HFFc6 (cell line): Measurements from ENCODE around the gene GYPC. TPM values are rescaled to one million over a fixed set of nuclear protein-coding genes. Genes with fewer than 3 reads are reported as not detected.

Source experiments
- DNase-seq: peaks from one replicate; pipeline ENCODE4 v3.0.0-alpha.2; 2018
- H3K27ac Mint-ChIP-seq: 2 replicates; pipeline ENCODE4 v1.8.0; 2020; ENCODE audit warnings: mild to moderate bottlenecking, mixed read lengths
- H3K27me3 Mint-ChIP-seq: 2 replicates; pipeline ENCODE4 v1.8.0; 2021; ENCODE audit warnings: mild to moderate bottlenecking, moderate library complexity, mixed read lengths; ENCODE audit not compliant: insufficient read depth
- H3K36me3 Mint-ChIP-seq: 2 replicates; pipeline ENCODE4 v1.8.0; 2021; ENCODE audit warnings: low read depth, mixed read lengths
- H3K4me1 Mint-ChIP-seq: 2 replicates; pipeline ENCODE4 v1.8.0; 2020; ENCODE audit warnings: low read depth, mixed read lengths
- H3K4me3 Mint-ChIP-seq: 2 replicates; pipeline ENCODE4 v1.8.0; 2020; ENCODE audit warnings: mild to moderate bottlenecking, moderate library complexity, mixed read lengths
- H3K9me3 Mint-ChIP-seq: 2 replicates; pipeline ENCODE4 v1.8.0; 2020; ENCODE audit warnings: mild to moderate bottlenecking, mixed read lengths
- total RNA-seq, 6 experiments: library from RNA; stranded (reverse); fragmentation: NEBNext Ultra II Directional; extraction: Animal tissue kit (Norgen Biotek cat#: 25700); gene quantifications; 2 replicates in 1 of 6; 3 replicates in 5 of 6; pipeline ENCODE4 v1.2.3, GENCODE V29; 2021
- TF ChIP-seq, protein P1 (sequence below): fragments of 200-600 bp; sonication (generic); IDR thresholded peaks from 2 replicates; pipeline ENCODE4 v1.5.0; 2021; ENCODE audit warnings: antibody characterized with exemption, mild to moderate bottlenecking

GYPC gene
- total RNA-seq, 6 experiments from 2014 or later, result 19.4 to 29.6 (median 21.3) TPM

DNA sequence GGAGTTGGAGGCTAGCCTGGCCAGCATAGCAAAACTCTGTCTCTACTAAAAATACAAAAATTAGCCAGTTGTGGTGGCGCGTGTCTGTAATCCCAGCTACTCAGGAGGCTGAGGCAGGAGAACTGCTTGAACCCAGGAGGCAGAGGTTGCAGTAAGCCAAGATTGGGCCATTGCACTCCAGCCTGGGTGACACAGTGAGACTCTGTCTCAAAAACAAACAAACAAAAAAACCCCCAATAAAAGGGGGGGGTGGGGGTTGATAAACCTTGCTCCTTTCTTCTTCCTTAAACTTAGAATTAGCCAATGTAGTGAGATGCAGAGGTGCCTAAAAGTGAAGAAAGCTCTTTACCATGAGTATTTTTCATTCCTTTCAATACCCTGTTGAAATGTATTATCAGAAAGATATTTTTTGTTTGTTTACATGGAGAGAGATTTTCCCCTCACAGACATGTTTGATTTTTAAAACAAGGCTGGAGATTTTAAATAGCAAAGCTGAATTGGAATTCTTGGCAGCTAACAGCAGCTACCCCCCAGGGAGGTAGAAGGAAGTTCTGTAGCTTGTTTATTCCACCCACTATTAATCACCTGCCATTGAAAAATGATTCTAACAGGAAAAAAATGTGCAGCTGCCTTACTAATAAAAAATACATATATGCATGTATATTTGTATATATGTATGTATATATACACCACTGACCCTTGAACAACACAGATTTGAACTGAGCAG lies 48.6 kb downstream of the GYPC start:
- DNase-seq, result no peak
- no peak overlapping the region for H3K27ac Mint-ChIP-seq
- H3K36me3 Mint-ChIP-seq, result no peaks in the 10 kb centered on the region
- H3K4me1 Mint-ChIP-seq, result 0 out of 2 replicates have a peak, but pooled peaks cover 10% of the 10 kb centered on the region
- TF ChIP-seq, protein P1, sequence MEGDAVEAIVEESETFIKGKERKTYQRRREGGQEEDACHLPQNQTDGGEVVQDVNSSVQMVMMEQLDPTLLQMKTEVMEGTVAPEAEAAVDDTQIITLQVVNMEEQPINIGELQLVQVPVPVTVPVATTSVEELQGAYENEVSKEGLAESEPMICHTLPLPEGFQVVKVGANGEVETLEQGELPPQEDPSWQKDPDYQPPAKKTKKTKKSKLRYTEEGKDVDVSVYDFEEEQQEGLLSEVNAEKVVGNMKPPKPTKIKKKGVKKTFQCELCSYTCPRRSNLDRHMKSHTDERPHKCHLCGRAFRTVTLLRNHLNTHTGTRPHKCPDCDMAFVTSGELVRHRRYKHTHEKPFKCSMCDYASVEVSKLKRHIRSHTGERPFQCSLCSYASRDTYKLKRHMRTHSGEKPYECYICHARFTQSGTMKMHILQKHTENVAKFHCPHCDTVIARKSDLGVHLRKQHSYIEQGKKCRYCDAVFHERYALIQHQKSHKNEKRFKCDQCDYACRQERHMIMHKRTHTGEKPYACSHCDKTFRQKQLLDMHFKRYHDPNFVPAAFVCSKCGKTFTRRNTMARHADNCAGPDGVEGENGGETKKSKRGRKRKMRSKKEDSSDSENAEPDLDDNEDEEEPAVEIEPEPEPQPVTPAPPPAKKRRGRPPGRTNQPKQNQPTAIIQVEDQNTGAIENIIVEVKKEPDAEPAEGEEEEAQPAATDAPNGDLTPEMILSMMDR, result no peak
- H3K4me3 Mint-ChIP-seq, result no peak overlapping the region
- H3K27me3 Mint-ChIP-seq, result peaks cover 12% of the 10 kb centered on the region; the same call in 1 of the 2 replicates
- H3K9me3 Mint-ChIP-seq, result no peaks in the 10 kb centered on the region

DNA sequence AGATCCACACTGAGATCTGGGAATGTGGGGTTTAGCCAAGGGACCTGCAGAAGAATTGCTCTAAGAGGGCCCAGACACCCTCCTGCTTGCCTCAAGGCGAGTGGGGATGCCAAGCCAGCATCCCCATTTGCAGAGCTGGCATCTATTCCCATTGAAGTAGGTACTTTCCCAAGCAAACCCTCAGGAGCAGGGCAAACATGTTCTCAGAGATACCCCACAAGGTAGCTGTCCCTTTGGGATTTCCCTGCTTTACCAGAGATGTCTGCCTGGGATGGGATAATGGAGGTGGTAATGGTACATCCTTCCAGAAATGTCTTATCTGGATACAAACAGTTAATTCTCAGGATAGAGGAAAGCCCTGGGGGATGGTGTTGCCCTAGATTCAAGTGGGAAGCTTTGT lies 51.2 kb downstream of the GYPC start:
- H3K4me1 Mint-ChIP-seq, result no peaks in the 10 kb centered on the region
- DNase-seq, result no peak

DNA sequence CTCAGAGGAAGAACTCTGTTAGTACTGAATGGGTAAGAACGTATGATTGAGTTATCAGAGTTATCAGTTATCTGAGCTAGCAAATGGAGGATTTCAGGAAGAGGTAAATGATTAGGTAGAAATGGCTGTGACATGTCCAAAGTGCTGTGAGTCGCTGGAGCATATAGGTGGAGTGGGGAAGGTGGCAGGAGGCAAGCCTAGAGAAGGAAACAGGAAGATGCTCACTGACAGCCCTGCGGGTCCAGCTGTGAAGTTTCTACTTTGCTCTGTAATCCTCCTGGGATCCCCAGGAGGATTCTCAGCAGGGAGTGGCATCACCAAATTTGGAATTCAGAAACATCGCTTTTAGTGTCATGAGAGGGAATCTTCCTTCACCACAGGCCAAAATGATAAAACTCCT lies 52.0 kb downstream of the GYPC start:
- Mint-ChIP-seq H3K4me3 (no peak overlapping the region), H3K27me3 (peaks cover 12% of the 10 kb centered on the region; the same call in 1 of the 2 replicates), H3K9me3 (no peaks in the 10 kb centered on the region), H3K36me3 (no peaks in the 10 kb centered on the region), H3K27ac (no peak overlapping the region), H3K4me1 (no peaks in the 10 kb centered on the region)
- DNase-seq, result no peak
- TF ChIP-seq, protein P1, result no peak

More for the DNA sequence above, 51.2 kb downstream of the GYPC start:
- H3K4me3 Mint-ChIP-seq, result no peak overlapping the region
- no peaks in the 10 kb centered on the region for H3K9me3 Mint-ChIP-seq
- peaks cover 12% of the 10 kb centered on the region; the same call in 1 of the 2 replicates for H3K27me3 Mint-ChIP-seq
- no peak overlapping the region for H3K27ac Mint-ChIP-seq
- H3K36me3 Mint-ChIP-seq, result no peaks in the 10 kb centered on the region
- TF ChIP-seq, protein P1, result no peak

DNA sequence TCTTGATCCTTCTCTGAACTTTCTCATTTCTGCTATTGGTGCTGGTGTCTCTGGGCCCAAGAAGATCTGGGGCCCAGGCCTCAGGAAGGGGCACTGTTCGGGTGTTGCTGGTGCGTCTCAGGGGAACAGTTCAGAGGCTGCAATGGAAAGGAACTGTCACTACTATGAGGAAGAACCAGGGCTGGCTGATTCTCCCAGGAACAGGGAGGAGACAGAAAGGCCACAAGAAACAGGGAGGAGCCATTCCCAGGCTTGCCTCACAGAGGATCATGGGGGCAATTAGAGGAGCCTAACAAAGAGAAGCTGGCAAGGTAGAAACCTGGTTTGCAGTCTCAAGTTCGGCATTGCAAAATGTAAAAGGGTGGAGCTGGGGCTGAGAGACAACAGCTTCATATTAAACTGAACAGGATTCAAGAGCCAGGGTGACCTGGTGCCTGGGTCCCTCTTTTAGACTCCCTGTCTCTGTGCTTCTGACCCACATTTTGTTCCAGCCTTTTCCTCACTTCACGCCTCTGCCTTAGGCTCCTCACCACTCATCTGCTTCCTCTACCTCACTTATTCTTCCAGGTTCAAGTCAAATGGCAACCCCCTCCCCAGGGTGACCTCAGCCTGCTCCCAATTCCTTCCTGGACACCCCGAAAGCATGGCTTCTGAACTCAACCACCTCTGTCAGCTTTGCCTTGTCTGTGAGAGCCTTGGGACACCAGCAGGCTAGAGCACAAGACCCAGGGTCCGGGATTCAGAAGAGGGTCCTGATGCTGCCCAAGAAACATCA lies 58.4 kb downstream of the GYPC start:
- H3K4me1 Mint-ChIP-seq, result no peaks in the 10 kb centered on the region
- peaks cover 9% of the 10 kb centered on the region for H3K27me3 Mint-ChIP-seq
- no peak overlapping the region for H3K4me3 Mint-ChIP-seq
- TF ChIP-seq, protein P1, result no peak
- H3K36me3 Mint-ChIP-seq, result no peaks in the 10 kb centered on the region
- DNase-seq, result no peak
- H3K9me3 Mint-ChIP-seq, result no peaks in the 10 kb centered on the region
- no peak overlapping the region for H3K27ac Mint-ChIP-seq

DNA sequence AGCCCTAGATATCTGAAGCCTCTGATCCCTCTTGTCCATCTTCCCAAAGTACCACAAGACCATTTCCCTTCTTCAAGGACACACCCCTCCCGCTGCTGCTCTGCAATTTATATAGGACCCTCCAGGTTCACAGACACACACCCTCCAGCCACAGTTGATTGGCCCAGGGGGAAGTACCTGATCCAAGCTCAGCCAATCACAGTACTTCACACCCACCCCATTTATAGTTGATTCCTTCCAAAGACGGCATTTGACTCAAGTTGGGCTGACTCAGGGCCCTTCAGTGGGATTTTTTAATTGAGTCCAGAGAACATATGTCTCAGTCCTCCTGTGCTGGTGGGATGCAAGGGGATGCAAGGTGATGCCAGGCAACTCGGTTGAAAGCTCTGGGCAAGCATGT lies 59.2 kb downstream of the GYPC start:
- TF ChIP-seq, protein P1, result no peak
- Mint-ChIP-seq H3K36me3 (no peaks in the 10 kb centered on the region), H3K27ac (no peak overlapping the region), H3K27me3 (peaks cover 9% of the 10 kb centered on the region), H3K4me1 (peaks cover 6% of the 10 kb centered on the region), H3K9me3 (no peaks in the 10 kb centered on the region), H3K4me3 (no peak overlapping the region)
- no peak for DNase-seq
